H54 (cell line): Measurements from ENCODE around the gene FAM241A.
"Not testable (repeated sequence)": the region's sequence is repeated elsewhere in the genome, so short reads cannot be mapped to it uniquely, and the experiment has no call there.

Experiments
- DNase-seq: peaks from one replicate; pipeline ENCODE4 v3.0.0; 2011; ENCODE audit warnings: low spot score, mixed read lengths; ENCODE audit not compliant: insufficient read length
- FAIRE-seq: peaks from 3 replicates; lab custom pipeline; 2011; peaks lifted over from hg19 to GRCh38; lab: Jason Lieb, UNC
- POLR2A ChIP-seq: IDR thresholded peaks from 2 replicates; pipeline ENCODE4 v1.6.1; 2011; ENCODE audit warnings: low read depth, mild to moderate bottlenecking, low read length

FAM241A gene

DNA sequence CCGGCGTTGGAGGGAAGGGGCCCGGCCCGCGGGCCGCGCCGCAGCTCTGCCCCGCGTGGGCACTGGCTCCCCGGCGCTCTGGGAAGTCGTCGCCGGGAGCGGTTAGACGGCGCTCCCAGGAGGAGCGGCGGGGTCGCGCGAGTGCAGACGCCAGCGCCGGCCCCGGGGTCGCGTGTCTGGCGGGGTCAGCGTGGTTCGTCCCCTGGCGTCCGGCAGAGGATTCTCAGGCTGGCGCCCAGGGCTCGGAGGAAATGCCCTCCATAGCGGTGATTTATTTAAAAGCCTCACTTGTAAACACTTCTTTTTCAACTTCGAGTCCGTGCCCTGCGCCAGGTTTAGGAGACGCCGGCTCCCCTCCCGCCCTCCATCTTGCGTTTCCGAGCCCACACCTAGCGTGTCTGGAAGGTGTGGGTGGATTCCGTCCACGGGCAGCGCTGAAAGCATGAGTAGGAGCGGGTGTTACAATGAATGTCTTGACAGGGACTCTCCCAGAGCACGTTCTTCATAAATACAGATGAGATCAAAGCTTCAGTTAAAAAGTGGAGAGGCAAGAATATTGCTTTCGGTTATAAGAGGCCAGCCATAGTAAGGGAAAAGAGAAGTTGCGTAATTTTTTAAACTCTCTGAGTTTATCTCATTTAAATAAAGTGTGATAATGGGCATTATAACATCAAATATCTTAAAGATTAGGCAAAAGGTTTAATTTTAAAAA lies 692 bp downstream of the FAM241A start:
- TF ChIP-seq POLR2A: no peak
- peak; percentile 11 for FAIRE-seq
- peak; percentile 21 for DNase-seq

DNA sequence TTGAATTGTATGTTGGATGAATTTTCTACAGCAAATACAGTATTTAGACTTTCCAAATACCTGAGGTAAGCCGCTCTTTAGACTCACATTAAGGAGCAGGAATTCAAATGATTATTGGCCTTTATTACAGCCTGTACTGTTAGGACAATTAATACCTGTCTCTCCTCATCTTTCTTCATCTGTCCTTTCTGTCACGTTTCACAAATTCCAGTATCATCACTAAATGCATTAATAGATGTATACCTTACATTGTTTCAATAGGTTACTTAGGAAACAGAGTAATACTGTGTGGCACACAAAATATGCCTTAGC lies 1.2 kb downstream of the FAM241A start:
- TF ChIP-seq POLR2A: no peak
- FAIRE-seq: no peak
- no peak for DNase-seq

DNA sequence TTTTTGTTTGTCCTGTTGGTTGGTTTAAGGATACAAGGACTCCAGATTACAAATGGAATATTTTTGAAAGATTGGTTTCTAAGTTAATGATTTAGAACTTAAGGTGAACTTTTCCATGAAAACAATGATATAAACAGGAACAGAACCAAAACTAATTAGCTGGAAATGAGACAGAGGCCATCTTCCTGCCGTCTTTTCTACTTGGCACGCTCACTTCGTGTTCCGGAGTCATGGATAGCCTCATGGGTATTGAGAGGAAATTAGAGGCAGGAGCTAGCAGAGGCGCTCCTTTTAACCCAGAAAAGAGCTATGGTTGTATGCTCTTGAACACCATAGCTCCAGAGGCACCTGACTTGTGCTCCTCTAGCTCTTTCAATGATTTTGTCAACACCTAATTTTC lies 2.4 kb downstream of the FAM241A start:
- FAIRE-seq (no peak), DNase-seq (no peak)
- TF ChIP-seq POLR2A: no peak

DNA sequence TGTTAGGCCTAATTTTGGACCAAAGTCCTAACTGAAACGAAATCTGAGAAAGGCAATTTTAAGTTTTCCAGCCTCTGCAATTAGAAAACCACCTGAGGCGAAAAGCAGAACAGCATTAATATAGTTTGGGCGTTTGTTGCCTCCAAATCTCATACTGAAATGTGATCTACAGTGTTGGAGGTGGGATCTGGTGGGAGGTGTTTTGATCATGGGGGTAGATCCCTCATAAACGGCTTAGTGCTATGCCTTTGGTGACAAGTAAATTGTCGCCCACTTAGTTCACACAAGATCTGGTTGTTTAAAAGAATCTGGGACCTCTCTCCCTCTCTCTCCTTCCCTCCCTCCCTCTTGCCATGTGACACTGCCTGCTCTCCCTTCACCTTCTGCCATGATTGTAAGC lies 5.7 kb downstream of the FAM241A start:
- FAIRE-seq (no peak), DNase-seq (no peak)
- TF ChIP-seq POLR2A: no peak

DNA sequence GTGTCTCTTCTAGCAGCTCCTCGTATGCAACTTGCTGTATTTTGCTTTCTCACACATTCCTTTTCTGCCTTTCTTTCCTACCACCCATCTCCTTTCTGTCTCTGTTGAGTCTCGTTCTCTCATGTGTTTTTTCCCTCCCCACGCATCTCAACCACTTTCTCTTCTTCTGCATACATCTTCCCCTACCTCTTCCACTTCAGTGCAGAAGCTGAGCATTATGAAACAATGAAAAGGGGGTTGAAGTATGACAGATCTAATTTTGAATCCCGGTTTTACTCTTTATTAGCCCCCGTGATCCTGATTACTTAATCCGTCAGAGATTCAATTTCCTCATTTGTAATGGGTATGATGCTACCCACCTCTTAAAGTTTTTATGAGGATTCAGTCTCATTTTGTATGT lies 7.3 kb downstream of the FAM241A start:
- no peak for TF ChIP-seq POLR2A
- DNase-seq: no peak
- FAIRE-seq: no peak

DNA sequence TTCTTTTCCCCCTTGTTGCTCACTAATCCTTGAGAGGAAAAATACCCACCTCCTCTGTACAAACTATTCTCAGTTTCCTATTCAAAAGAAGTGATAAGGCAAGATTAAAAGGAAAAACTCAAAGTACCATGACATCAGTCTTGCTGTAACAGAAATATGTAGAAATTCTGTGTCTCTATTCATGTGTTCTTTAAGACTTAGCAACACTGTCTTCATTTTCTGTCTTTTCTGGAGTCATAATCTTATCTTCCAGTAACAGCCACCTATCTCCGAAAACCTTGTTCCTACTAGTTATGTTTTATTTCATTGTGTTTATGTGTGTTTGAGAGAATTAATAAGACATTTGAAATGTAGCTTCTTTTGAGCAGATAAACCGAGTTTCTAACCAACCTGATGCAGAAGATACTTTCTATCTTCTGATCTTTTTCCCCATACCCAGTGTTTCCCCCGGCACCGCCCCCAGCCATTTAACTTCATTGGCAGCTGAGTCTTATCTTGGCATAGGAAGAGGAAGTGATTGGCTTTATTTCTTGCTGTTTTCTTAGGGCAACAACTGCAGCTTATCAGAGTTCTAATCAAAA lies 8.0 kb downstream of the FAM241A start:
- DNase-seq (no peak), FAIRE-seq (no peak)
- no peak for TF ChIP-seq POLR2A

DNA sequence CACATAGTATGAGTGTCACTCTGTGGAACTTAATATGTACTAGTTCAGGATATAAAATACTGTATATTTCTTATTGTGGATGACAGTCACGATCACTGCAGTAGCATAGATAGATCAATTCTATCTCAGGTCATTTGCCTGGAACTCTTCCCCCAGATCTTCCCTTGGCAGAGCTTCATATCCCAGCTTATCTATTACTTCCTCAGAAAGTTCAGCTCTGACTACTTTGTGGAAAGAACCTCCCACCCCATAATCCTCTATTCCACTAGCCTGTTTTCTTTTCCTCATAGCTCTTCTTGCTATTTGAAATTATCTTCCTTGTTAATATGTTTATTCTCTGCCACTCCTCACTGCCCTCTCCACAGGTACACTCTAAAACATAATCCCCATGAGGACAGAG lies 10.9 kb downstream of the FAM241A start:
- no peak for TF ChIP-seq POLR2A
- no peak for FAIRE-seq
- no peak for DNase-seq

DNA sequence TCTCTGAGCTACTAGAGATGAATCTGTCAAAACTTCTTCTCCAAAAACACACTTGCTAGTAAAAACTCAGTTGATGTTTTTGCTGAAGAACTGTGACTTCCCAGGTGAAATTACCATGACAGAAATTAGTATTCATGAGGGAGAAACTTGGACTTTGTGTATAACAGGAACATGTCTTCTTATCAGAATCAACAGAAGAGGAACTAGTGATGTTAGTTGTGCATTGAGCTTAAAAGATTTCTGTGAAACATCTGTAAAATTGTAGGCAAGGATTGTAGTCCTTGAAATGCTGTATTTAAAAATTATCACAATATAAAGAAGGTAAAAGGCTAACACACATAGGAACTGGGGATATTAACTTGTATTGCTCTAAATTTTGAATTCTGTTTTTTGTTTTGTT lies 11.3 kb downstream of the FAM241A start:
- FAIRE-seq: no peak
- TF ChIP-seq POLR2A: no peak
- DNase-seq: no peak

DNA sequence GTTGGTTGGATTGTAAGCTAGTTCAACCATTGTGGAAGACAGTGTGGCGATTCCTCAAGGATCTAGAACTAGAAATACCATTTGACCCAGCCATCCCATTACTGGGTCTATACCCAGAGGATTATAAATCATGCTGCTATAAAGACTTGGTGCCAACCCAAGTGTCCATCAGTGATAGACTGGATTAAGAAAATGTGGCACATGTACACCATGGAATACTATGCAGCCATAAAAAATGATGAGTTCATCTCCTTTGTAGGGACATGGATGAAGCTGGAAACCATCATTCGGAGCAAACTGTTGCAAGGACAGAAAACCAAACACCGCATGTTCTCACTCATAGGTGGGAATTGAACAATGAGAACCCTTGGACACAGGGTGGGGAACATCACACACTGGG lies 18.5 kb downstream of the FAM241A start:
- not testable (repeated sequence) for FAIRE-seq, DNase-seq

DNA sequence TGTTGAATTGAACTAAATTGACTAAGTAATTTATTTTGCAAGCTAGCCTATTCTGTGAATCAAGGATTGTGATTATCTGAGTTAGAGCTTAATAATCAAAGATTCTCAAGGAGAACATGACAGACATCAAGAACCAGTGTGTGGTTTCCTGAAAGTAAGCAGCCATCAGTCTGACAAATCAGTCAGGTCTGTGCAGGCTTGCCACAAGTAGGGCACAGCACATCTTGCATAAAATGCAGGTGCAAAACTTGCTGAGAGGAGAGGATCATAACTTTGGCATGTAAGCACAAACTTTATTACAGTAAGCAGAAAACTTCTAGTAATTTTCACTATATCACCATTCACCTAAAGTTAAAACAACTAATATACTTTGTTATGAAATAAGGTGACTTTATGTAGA lies 22.5 kb downstream of the FAM241A start:
- TF ChIP-seq POLR2A: no peak
- no peak for DNase-seq
- FAIRE-seq: no peak

DNA sequence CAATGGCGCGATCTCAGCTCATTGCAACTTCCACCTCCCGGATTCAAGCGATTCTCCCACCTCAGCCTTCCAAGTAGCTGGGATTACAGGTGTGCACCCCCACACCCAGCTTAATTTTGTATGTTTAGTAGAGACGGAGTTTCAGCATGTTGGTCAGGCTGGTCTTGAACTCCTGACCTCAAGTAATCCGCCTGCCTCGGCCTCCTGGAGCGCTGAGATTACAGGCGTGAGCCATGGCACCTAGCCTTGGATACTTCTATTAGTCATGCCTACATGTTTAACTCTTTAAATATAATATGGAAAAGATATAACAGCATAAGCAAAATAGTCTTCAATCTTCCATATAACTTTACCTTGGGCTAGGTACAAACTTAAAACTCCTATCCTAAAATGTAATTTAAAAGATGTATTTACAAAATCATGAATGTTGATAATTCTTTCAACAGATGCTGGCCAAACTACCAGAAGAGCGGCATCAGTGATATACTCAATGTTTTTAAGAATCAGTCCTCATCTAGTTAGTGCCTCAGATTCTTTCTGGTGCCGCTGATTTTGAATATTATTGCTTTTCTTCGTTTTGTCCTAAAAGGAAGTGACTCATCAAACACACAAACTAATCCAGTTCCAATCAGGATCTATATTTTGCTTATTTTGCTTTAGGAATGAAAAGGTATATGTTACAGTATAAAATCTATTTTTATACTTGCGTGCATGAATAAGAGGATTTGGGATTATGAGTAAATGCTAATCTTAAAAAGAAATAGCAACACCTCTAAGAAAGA lies 23.7 kb downstream of the FAM241A start:
- no peak for DNase-seq
- no peak for FAIRE-seq

DNA sequence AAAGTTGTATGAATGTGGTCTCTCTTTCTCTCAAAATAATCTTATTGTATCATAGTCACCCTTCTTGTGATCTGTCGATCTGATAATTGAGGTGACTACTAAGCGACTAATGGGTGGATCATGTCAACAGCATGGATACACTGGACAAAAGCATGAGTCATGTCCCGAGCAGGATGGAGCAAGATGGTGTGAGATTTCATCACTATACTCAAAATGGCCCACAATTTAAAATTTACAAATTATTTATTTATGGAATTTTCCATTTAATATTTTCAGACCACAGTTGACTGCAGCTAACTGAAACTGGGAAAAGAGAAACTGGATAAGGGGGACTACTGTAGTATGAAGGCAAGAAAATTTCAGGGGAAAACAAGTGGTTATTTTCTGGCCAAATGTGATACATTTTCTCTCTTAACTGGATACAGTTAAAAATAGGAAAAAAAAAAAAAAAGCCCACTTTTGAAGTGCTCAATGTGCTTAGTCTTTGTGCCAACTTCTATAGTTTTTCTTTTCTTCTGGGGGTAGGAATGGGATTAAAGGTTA lies 25.3 kb downstream of the FAM241A start:
- TF ChIP-seq POLR2A: no peak
- peak; percentile 82 for FAIRE-seq
- DNase-seq: peak; percentile 16

More for the DNA sequence above, 23.7 kb downstream of the FAM241A start:
- no peak for TF ChIP-seq POLR2A

DNA sequence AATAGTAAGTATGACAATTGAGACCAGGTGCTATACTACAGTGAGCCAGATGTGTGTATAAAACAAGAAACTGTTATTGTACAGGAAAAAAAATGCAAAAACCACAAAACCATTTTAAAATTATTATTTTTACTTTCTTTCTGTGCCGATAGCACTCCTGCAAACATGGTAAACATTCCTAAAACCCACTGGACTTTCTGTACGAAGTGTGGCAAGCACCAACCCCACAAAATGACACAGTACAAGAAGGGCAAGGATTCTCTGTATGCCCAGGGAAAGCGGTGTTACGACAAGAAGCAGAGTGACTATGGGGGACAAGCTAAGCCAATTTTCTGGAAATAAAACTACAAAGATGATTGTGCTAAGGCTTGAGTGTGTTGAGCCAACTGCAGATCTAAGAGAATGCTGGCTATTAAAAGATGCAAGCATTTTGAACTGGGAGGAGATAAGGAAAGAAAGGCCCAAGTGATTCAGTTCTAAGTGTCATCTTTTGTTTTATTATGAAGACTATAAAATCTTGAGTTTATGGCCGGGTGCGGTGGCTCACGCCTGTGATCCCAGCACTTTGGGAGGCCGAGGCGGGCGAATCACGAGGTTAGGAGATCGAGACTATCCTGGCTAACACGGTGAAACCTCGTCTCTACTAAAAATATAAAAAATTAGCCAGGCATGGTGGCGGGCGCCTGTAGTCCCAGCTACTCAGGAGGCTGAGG lies 26.0 kb downstream of the FAM241A start:
- not testable (repeated sequence) for DNase-seq, FAIRE-seq

DNA sequence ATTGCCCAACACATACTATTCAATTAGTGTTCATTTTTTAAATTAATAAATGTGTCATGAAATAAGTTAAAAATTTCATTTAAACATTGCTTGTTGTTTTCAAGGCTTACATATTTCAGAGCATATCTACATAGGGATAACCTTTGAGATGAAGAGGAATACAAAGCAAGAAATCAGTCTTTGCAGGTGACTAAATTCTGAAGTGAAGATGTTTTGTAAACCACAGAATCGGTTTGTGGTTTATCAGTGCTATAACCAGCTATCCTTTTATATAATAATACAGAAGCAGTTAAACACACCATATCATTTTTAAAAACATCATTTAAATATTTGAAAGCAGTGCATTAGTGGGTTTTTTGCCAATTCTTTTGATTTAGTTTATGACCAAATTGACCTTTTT lies 26.9 kb downstream of the FAM241A start:
- no peak for TF ChIP-seq POLR2A
- DNase-seq: no peak
- no peak for FAIRE-seq
